ENCODE data around the gene HSD3B7.

GRCh38 chr16:30947541-30947858, 37.5 kb upstream of the HSD3B7 start:
- no peak for TF ChIP-seq CTCF (IDR thresholded peaks at IDR 0.05; ENCODE audit: insufficient read depth, low read length)
- TF ChIP-seq POLR2AphosphoS5 (IDR thresholded peaks at IDR 0.05; ENCODE audit: low read depth): no peak
- TF ChIP-seq REST (IDR thresholded peaks at IDR 0.05; ENCODE audit: insufficient replicate concordance, low read depth): no peak
- TF ChIP-seq GABPA (IDR thresholded peaks at IDR 0.05; ENCODE audit: low read depth): no peak
- no peak for TF ChIP-seq SPI1 (IDR thresholded peaks at IDR 0.05; ENCODE audit: borderline replicate concordance, low read depth)

Data from HL-60 (cell line).